Prostate gland (tissue), 2 donors: ENCODE measurements around the gene FAF2.

Experiments used
- CTCF ChIP-seq, 4 experiments: fragments of 200-600 bp in 2 of 4; fragments of 450-650 bp in 2 of 4; sonication (generic) in 2 of 4; IDR thresholded peaks; 1 replicate in 3 of 4; 2 replicates in 1 of 4; pipeline ENCODE4 v1.5.1; 2016 to 2019; ENCODE audit warnings: antibody characterized with exemption in 4 of 4, mild to moderate bottlenecking in 2 of 4, moderate library complexity in 2 of 4
- POLR2A ChIP-seq: fragments of 450-650 bp; IDR thresholded peaks from one replicate; pipeline ENCODE4 v1.6.1; 2016; ENCODE audit warnings: antibody characterized with exemption, mild to moderate bottlenecking
- POLR2AphosphoS5 ChIP-seq: sonication (generic); formaldehyde crosslinking; IDR thresholded peaks from one replicate; pipeline ENCODE4 v1.6.1; 2017; ENCODE audit warnings: antibody characterized with exemption

- TF ChIP-seq CTCF (IDR thresholded peaks at IDR 0.05) (no peak), POLR2A (peak; percentile 14), POLR2AphosphoS5 (no peak)
Measured at GRCh38 chr5:176418251-176418650, 29.9 kb upstream of the FAF2 start.
